GM23338 (cell line): ENCODE results near the gene MLC1. TPM values are rescaled to one million over a fixed set of nuclear protein-coding genes. Genes with fewer than 3 reads are reported as not detected.

ENCODE experiments used
- ATAC-seq: fragments of 200-7000 bp; cut with Tn5 transposase; 3 replicates; pipeline ENCODE4 v1.9.1; 2020
- DNase-seq: peaks from one replicate; pipeline ENCODE4 v3.0.0-alpha.2; 2015; ENCODE audit warnings: low spot score
- H2AFZ ChIP-seq: fragments of 200-600 bp; sonication (generic); 2 replicates; pipeline ENCODE4 v1.8.0; 2016; ENCODE audit warnings: antibody characterized with exemption, mild to moderate bottlenecking, moderate library complexity
- H3F3A ChIP-seq: fragments of 200-600 bp; sonication (generic); replicated peaks from 2 replicates; pipeline ENCODE4 v1.8.0; 2017; ENCODE audit warnings: antibody characterized with exemption, mixed run types, low read depth
- H3K27ac ChIP-seq: fragments of 200-600 bp; sonication (generic); 2 replicates; pipeline ENCODE4 v1.6.1; 2016; ENCODE audit warnings: low read depth
- H3K27me3 ChIP-seq: fragments of 200-600 bp; sonication (generic); 2 replicates; pipeline ENCODE4 v1.8.0; 2016; ENCODE audit warnings: mild to moderate bottlenecking, mixed run types, moderate library complexity; ENCODE audit not compliant: insufficient read depth
- H3K36me3 ChIP-seq: fragments of 200-600 bp; sonication (generic); 2 replicates; pipeline ENCODE4 v1.8.0; 2016; ENCODE audit warnings: mild to moderate bottlenecking; ENCODE audit not compliant: insufficient read depth
- H3K4me1 ChIP-seq: fragments of 200-600 bp; sonication (generic); 2 replicates; pipeline ENCODE4 v1.8.0; 2016; ENCODE audit warnings: mild to moderate bottlenecking, moderate library complexity; ENCODE audit not compliant: insufficient read depth
- H3K4me2 ChIP-seq: fragments of 200-600 bp; sonication (generic); 2 replicates; pipeline ENCODE4 v1.7.1; 2017; ENCODE audit warnings: mixed run types
- H3K4me3 ChIP-seq: fragments of 200-600 bp; sonication (generic); 2 replicates; pipeline ENCODE4 v1.6.1; 2016; ENCODE audit warnings: mixed run types
- H3K79me2 ChIP-seq: fragments of 200-600 bp; sonication (generic); replicated peaks from 2 replicates; pipeline ENCODE4 v1.8.0; 2017; ENCODE audit warnings: mild to moderate bottlenecking; ENCODE audit not compliant: insufficient read depth
- H3K9me2 ChIP-seq: fragments of 200-600 bp; sonication (generic); 2 replicates; pipeline ENCODE4 v1.8.0; 2017; ENCODE audit not compliant: insufficient read depth
- H4K20me1 ChIP-seq: fragments of 200-600 bp; sonication (generic); replicated peaks from 2 replicates; pipeline ENCODE4 v1.8.0; 2017; ENCODE audit warnings: mild to moderate bottlenecking; ENCODE audit not compliant: insufficient read depth
- H3K27ac Mint-ChIP-seq: 2 replicates; pipeline ENCODE4 v1.8.0; 2020; ENCODE audit warnings: inconsistent platforms, mild to moderate bottlenecking, moderate library complexity, mixed read lengths
- H3K27me3 Mint-ChIP-seq: 3 replicates; pipeline ENCODE4 v1.8.0; 2022; ENCODE audit warnings: low read depth, mild to moderate bottlenecking, moderate library complexity, mixed read lengths, inconsistent platforms; ENCODE audit not compliant: insufficient read depth, poor library complexity
- H3K36me3 Mint-ChIP-seq: 3 replicates; pipeline ENCODE4 v1.8.0; 2021; ENCODE audit warnings: low read depth, mild to moderate bottlenecking, inconsistent platforms, moderate library complexity, mixed read lengths
- H3K4me1 Mint-ChIP-seq: 3 replicates; pipeline ENCODE4 v1.8.0; 2020; ENCODE audit warnings: mild to moderate bottlenecking, inconsistent platforms, mixed read lengths
- H3K4me3 Mint-ChIP-seq: 3 replicates; pipeline ENCODE4 v1.8.0; 2021; ENCODE audit warnings: moderate library complexity, mild to moderate bottlenecking, inconsistent platforms, mixed read lengths
- H3K9me3 Mint-ChIP-seq: 3 replicates; pipeline ENCODE4 v1.8.0; 2020; ENCODE audit warnings: moderate library complexity, mild to moderate bottlenecking, inconsistent platforms, mixed read lengths
- CREB1 ChIP-seq: fragments of 250-450 bp; sonication (Bioruptor Pico); IDR thresholded peaks from 2 replicates; pipeline ENCODE4 v1.5.0; 2020; ENCODE audit warnings: low read depth, mild to moderate bottlenecking, moderate library complexity
- CTCF ChIP-seq, 2 experiments: fragments of 200-600 bp in 1 of 2; sonication (generic) in 1 of 2; conservative IDR thresholded peaks; 2 replicates each; pipeline versions ENCODE4 v1.5.1 to v1.6.1; 2016 to 2017; ENCODE audit warnings: antibody characterized with exemption in 2 of 2, low read depth in 2 of 2, mild to moderate bottlenecking in 2 of 2, moderate library complexity in 1 of 2
- ETS1 ChIP-seq: IDR thresholded peaks from 2 replicates; pipeline ENCODE4 v1.6.1; 2016; ENCODE audit warnings: antibody characterized with exemption
- EZH2 ChIP-seq: fragments of 200-600 bp; sonication (generic); IDR thresholded peaks from one replicate; pipeline ENCODE4 v1.8.0; 2017; ENCODE audit warnings: antibody characterized with exemption, mild to moderate bottlenecking, low read depth; ENCODE audit not compliant: unreplicated experiment
- EZH2phosphoT487 ChIP-seq: fragments of 200-600 bp; sonication (generic); IDR thresholded peaks from one replicate; pipeline ENCODE4 v1.8.1; 2018; ENCODE audit warnings: antibody characterized with exemption; ENCODE audit not compliant: unreplicated experiment
- JUNB ChIP-seq: IDR thresholded peaks from one replicate; pipeline ENCODE4 v1.6.1; 2016; ENCODE audit warnings: antibody characterized with exemption; ENCODE audit not compliant: unreplicated experiment
- NANOG ChIP-seq: IDR thresholded peaks from 2 replicates; pipeline ENCODE4 v1.6.1; 2016; ENCODE audit warnings: antibody characterized with exemption, borderline replicate concordance
- POLR2AphosphoS5 ChIP-seq: IDR thresholded peaks from 2 replicates; pipeline ENCODE4 v1.6.1; 2016; ENCODE audit warnings: antibody characterized with exemption, low read depth
- REST ChIP-seq: IDR thresholded peaks from one replicate; pipeline ENCODE4 v1.6.1; 2018; ENCODE audit warnings: antibody characterized with exemption; ENCODE audit not compliant: unreplicated experiment
- STAT1 ChIP-seq: IDR thresholded peaks from one replicate; pipeline ENCODE4 v1.6.1; 2016; ENCODE audit warnings: antibody characterized with exemption; ENCODE audit not compliant: unreplicated experiment
- ZNF114 ChIP-seq: fragments of 250-450 bp; sonication (Bioruptor Pico); IDR thresholded peaks from 2 replicates; pipeline ENCODE4 v1.5.0; 2020; ENCODE audit warnings: mild to moderate bottlenecking, moderate library complexity
- ZNF331 ChIP-seq: fragments of 250-450 bp; sonication (Bioruptor Pico); IDR thresholded peaks from 2 replicates; pipeline ENCODE4 v1.5.0; 2020; ENCODE audit warnings: low read depth, mild to moderate bottlenecking, moderate library complexity
- polyA plus RNA-seq: library from polyadenylated mRNA; unstranded; fragments of >200 nt; fragmentation: Nextera tagmentation; extraction: Ambion mirVana; gene quantifications from 2 replicates; pipeline ENCODE4 v1.2.1, GENCODE V29; 2016
- total RNA-seq: library from RNA; depleted of rRNA; stranded (reverse); fragments of >200 nt; shearing (Covaris generic); gene quantifications from 2 replicates; pipeline ENCODE4 v1.2.3, GENCODE V29; 2014

MLC1 gene
- total and polyA plus RNA-seq, 2 experiments from 2014 or later, result not detected

- no peak for TF ChIP-seq CREB1 (CRISPR knock-in tag)
- TF ChIP-seq EZH2, result no peak
- no peak for TF ChIP-seq REST
- no peak for TF ChIP-seq STAT1
- no peak for TF ChIP-seq CTCF (conservative IDR thresholded peaks at IDR 0.05; ENCODE audit: low read depth in 2 of 2)
- no peak for TF ChIP-seq POLR2AphosphoS5
- TF ChIP-seq EZH2phosphoT487, result no peak
These were observed 57.3 kb downstream of the MLC1 start (continued) for GRCh38 chr22:50027639-50028537.

- no peaks in the 10 kb centered on the region for H3K9me2 ChIP-seq
- H3K4me1 Mint-ChIP-seq, result no peaks in the 10 kb centered on the region
- no peak overlapping the region for H3K4me2 ChIP-seq
- no peak for DNase-seq
- no peaks in the 10 kb centered on the region for H3K4me1 ChIP-seq
- ATAC-seq, result no peak
- no peaks in the 10 kb centered on the region for H3K36me3 ChIP-seq
- no peak overlapping the region for H3K4me3 ChIP-seq
- H3K27me3 Mint-ChIP-seq, result peaks cover 14% of the 10 kb centered on the region
- no peak overlapping the region for H3K27ac Mint-ChIP-seq
- H3F3A ChIP-seq, result no peaks in the 10 kb centered on the region
- H3K9me3 Mint-ChIP-seq, result no peaks in the 10 kb centered on the region
- H3K27ac ChIP-seq, result no peak overlapping the region
- no peak overlapping the region for H3K4me3 Mint-ChIP-seq
- H4K20me1 ChIP-seq, result no peaks in the 10 kb centered on the region
- H3K27me3 ChIP-seq, result peaks cover 15% of the 10 kb centered on the region; the same call in 1 of the 2 replicates
- H3K36me3 Mint-ChIP-seq, result no peaks in the 10 kb centered on the region
- no peaks in the 10 kb centered on the region for H3K79me2 ChIP-seq
- H2AFZ ChIP-seq, result no peak overlapping the region
- TF ChIP-seq STAT1 (no peak), EZH2phosphoT487 (no peak), ZNF114 (CRISPR knock-in tag) (no peak), ZNF331 (CRISPR knock-in tag) (no peak), EZH2 (no peak), REST (no peak), CTCF (conservative IDR thresholded peaks at IDR 0.05; ENCODE audit: low read depth in 2 of 2) (no peak), ETS1 (no peak), CREB1 (CRISPR knock-in tag) (no peak), JUNB (no peak), NANOG (no peak), POLR2AphosphoS5 (no peak)
These were observed 59.2 kb downstream of the MLC1 start for GRCh38 chr22:50025993-50026392.
